Neural cell (in vitro differentiated cells): ENCODE results near the gene SPTSSB.

Source experiments
- RAD21 ChIP-seq: fragments of 450-650 bp; conservative IDR thresholded peaks from 2 replicates; pipeline ENCODE4 v1.6.1; 2014; ENCODE audit warnings: antibody characterized with exemption, mild to moderate bottlenecking, moderate library complexity
- TF ChIP-seq, protein P1 (sequence below): fragments of 450-650 bp; IDR thresholded peaks from 2 replicates; pipeline ENCODE4 v1.5.1; 2014; ENCODE audit warnings: antibody characterized with exemption, mild to moderate bottlenecking, moderate library complexity; ENCODE audit not compliant: poor library complexity, severe bottlenecking

DNA sequence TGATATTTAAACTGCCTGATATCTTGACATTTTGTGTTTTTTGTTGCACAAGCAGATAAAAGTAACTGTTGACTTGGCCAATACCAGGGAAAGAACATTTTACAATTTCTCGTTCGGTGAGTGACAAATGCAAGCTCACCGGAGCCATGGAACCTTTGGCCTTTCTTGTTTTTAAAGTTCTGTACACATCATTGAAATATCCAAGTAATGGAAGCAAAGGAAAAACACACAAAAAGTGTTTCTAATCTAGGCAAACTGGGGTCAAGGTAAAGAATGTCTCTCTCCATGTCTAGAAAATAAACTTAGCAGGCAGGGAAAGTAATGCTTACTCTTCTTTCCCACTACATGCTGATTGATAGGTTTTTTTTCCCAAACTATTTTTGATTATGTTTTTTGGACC lies 27.8 kb downstream of the SPTSSB start:
- no peak for TF ChIP-seq RAD21
- TF ChIP-seq, protein P1, sequence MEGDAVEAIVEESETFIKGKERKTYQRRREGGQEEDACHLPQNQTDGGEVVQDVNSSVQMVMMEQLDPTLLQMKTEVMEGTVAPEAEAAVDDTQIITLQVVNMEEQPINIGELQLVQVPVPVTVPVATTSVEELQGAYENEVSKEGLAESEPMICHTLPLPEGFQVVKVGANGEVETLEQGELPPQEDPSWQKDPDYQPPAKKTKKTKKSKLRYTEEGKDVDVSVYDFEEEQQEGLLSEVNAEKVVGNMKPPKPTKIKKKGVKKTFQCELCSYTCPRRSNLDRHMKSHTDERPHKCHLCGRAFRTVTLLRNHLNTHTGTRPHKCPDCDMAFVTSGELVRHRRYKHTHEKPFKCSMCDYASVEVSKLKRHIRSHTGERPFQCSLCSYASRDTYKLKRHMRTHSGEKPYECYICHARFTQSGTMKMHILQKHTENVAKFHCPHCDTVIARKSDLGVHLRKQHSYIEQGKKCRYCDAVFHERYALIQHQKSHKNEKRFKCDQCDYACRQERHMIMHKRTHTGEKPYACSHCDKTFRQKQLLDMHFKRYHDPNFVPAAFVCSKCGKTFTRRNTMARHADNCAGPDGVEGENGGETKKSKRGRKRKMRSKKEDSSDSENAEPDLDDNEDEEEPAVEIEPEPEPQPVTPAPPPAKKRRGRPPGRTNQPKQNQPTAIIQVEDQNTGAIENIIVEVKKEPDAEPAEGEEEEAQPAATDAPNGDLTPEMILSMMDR, result no peak
